Adrenal gland (tissue), 12 donors: ENCODE results near the gene SEMA6A. TPM values are rescaled to one million over a fixed set of nuclear protein-coding genes. Genes with fewer than 3 reads are reported as not detected.

Experiments
- DNase-seq, 7 donors: peaks; one replicate each; pipeline ENCODE4 v3.0.0-alpha.2; 2019 to 2020
- H3K27ac ChIP-seq, 5 donors: fragments of 200-600 bp; sonication (generic) in 4 of 5; 1 replicate in 3 of 5; 2 replicates in 2 of 5; pipeline versions ENCODE4 v1.5.1 to v1.8.0; 2016 to 2020; ENCODE audit warnings: mild to moderate bottlenecking in 1 of 5
- H3K27me3 ChIP-seq: fragments of 200-600 bp; 2 replicates; pipeline ENCODE4 v1.8.0; 2021
- H3K36me3 ChIP-seq, 2 donors: fragments of 200-600 bp; replicated peaks in 1 of 2; 1 replicate in 1 of 2; 2 replicates in 1 of 2; pipeline versions ENCODE4 v1.5.1 to v1.8.0; 2018 to 2022
- H3K4me1 ChIP-seq, 2 donors: fragments of 200-600 bp; replicated peaks in 1 of 2; 1 replicate in 1 of 2; 2 replicates in 1 of 2; pipeline versions ENCODE4 v1.5.1 to v1.8.0; 2018 to 2021
- H3K4me3 ChIP-seq, 4 donors: fragments of 200-600 bp; sonication (generic) in 3 of 4; one replicate each; pipeline ENCODE4 v1.5.1; 2016 to 2018
- H3K9me3 ChIP-seq, 3 donors: fragments of 200-600 bp; sonication (generic) in 1 of 3; replicated peaks in 1 of 3; 1 replicate in 2 of 3; 2 replicates in 1 of 3; pipeline versions ENCODE4 v1.5.1 to v1.8.0; 2016 to 2021
- POLR2A ChIP-seq, 2 donors: fragments of 450-650 bp; IDR thresholded peaks; one replicate each; pipeline ENCODE4 v1.6.1; 2017; ENCODE audit warnings: antibody characterized with exemption in 2 of 2, mild to moderate bottlenecking in 2 of 2, moderate library complexity in 1 of 2
- WGBS, 4 donors: extraction: QIAGEN DNeasy Blood & Tissue Kit in 2 of 4; methylation state at CpG; one replicate each; pipeline versions ENCODE4 v1.1.5 to v1.1.7; 2013 to 2017; 5-methylcytosine and 5-hydroxymethylcytosine counted together
- intact Hi-C, 2 donors: fragments of 100-400 bp; cut with DNase I; formaldehyde crosslinking; loops; one replicate each; pipeline versions ENCODE4 v1.14.1 to v1.15.0; 2022 to 2023
- polyA plus RNA-seq, 3 donors: library from polyadenylated mRNA; stranded (reverse); fragments of 200-250 nt in 2 of 3; fragments of 350-450 nt in 1 of 3; fragmentation: Illumina TruSeq in 1 of 3; extraction: RNeasy Lipid Tissue Mini Kit (QIAGEN cat#74804) in 1 of 3; gene quantifications; one replicate each; pipeline ENCODE4 v1.2.3, GENCODE V29; 2013 to 2014
- total RNA-seq, 9 donors: library from RNA; depleted of rRNA in 4 of 9; stranded (reverse); fragments of >200 nt in 4 of 9; fragments of 120-200 nt in 1 of 9; fragmentation: NEBNext Ultra II Directional in 1 of 9; extraction: Animal tissue kit (Norgen Biotek cat#: 25700) in 1 of 9; gene quantifications; one replicate each; pipeline versions ENCODE4 v1.1.0 to v1.2.4, GENCODE V29; 2013 to 2023
- TF ChIP-seq, protein P1 (sequence below), 6 experiments: fragments of 450-650 bp in 4 of 6; fragments of 200-600 bp in 2 of 6; sonication (generic) in 1 of 6; IDR thresholded peaks; 1 replicate in 5 of 6; 2 replicates in 1 of 6; pipeline versions ENCODE4 v1.5.1 to v1.8.0; 2016 to 2021; ENCODE audit warnings: antibody characterized with exemption in 6 of 6, mild to moderate bottlenecking in 2 of 6, moderate library complexity in 1 of 6
- donor health status: healthy with polysubstance abuse.
- donor health status: Bipolar disorder and iron deficiency.
- donor health status: DM: yes; HTN: yes; CAD: no.
- donor health status: DM: no; HTN: no; CAD: no.
- donor health status: DM: no; HTN: no; CAD: no.
- donor health status: DM: yes; HTN: yes; CAD: no.

The SEMA6A gene
- total and polyA plus RNA-seq, 12 donors: 55.1 to 182 (median 124) TPM

DNA sequence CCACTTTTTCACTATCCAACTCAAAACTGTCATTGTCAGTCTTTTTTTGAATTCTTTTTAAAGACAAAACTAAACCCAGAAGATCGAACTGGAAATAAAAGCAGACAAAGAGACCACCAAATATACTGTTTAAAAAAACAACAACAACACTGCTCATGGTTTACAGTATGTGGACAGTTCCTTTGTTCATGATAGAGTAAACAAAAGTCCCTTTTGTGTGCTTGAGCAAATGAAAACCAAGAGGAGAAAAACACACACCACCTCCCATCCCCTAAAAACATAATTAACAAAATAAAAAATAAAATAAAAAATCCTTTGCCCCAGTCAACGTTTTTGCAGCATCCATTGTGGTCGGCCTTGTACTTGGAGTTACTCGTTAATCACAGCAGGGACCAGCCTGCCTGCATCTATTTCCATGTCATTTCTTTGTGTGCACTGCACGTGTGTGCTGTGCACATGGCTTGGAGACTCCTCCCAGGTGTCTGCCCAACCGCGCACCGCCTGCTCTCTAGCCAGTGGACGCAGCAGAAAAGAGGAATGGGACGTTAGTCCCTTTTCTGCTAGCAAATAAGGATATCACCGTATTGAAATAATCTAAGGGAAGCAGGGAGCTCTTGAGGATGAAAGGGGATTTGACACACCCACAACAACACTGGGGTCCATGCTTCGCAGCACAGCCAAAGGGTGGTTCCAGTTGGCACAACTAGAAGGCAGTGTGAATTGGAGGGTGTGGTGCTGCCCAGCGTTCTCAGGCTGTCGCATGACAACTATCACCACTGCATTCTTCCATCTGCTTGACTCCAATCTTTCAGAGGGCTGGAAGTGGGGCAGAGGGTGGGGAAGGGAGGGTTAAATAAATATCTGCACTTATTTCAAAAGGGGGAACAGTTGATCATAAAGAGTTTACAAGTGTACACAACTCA is 130.0 kb downstream of the SEMA6A start:
- Histone ChIP-seq H3K4me1 (peaks cover 0 to 6% of the 10 kb centered on the region in 2 donors), H3K27me3 (no peaks in the 10 kb centered on the region), H3K27ac (no peak overlapping the region), H3K36me3 (peaks cover 0 to 36% of the 10 kb centered on the region in 2 donors), H3K9me3 (no peaks in the 10 kb centered on the region), H3K4me3 (no peak overlapping the region)
- DNase-seq: no peak
- intact Hi-C loops: loop anchor here in 1 of 2 donors (10.0 kb wide), 1 partner anchor 300 kb away; no protein-coding TSS in a partner anchor
- TF ChIP-seq, protein P1, sequence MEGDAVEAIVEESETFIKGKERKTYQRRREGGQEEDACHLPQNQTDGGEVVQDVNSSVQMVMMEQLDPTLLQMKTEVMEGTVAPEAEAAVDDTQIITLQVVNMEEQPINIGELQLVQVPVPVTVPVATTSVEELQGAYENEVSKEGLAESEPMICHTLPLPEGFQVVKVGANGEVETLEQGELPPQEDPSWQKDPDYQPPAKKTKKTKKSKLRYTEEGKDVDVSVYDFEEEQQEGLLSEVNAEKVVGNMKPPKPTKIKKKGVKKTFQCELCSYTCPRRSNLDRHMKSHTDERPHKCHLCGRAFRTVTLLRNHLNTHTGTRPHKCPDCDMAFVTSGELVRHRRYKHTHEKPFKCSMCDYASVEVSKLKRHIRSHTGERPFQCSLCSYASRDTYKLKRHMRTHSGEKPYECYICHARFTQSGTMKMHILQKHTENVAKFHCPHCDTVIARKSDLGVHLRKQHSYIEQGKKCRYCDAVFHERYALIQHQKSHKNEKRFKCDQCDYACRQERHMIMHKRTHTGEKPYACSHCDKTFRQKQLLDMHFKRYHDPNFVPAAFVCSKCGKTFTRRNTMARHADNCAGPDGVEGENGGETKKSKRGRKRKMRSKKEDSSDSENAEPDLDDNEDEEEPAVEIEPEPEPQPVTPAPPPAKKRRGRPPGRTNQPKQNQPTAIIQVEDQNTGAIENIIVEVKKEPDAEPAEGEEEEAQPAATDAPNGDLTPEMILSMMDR (IDR thresholded peaks at IDR 0.05): no peak
- TF ChIP-seq POLR2A (IDR thresholded peaks at IDR 0.05): no peak
- 76 to 83% (median 82%) methylated on average over 14 of the region's 14 CpGs for WGBS, 4 donors

DNA sequence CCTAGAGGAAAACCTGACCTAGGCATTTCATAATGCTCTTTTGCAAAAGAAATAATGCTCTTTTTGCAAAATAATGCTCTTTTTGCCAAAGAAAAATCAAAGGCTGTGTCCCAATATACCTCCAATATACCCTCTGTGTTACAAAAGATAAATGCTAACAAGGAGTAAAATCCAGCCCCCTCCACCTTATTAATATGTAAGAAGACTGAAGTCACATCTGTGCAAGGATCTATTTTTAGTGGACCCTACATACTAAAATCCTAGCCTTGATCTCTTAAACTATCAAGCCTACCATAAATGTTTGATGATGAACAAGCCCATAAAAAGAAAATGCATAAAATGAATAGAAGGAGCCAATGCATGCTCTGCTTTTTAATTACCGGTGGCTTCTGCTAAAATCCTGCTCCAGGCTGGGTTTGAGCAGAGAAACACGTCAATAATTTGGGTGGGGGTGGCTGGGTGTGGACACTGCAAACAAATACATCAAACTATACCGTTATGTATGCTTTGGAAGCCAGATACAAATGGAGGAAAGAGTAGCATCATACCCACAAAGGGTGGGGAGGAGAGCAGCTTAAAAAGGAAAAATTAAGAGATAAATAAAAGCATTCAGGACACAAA is 131.6 kb downstream of the SEMA6A start:
- 86 to 91% (median 89%) methylated on average over 3 of the region's 3 CpGs for WGBS, 4 donors
- Histone ChIP-seq H3K4me1 (peaks cover 0 to 6% of the 10 kb centered on the region in 2 donors), H3K27me3 (no peaks in the 10 kb centered on the region), H3K36me3 (peaks cover 0 to 32% of the 10 kb centered on the region in 2 donors), H3K27ac (no peak overlapping the region), H3K4me3 (no peak overlapping the region), H3K9me3 (no peaks in the 10 kb centered on the region)
- no peak for DNase-seq
- TF ChIP-seq, protein P1 (IDR thresholded peaks at IDR 0.05): no peak
- TF ChIP-seq POLR2A (IDR thresholded peaks at IDR 0.05): no peak
- intact Hi-C loops: loop anchor here in 1 of 2 donors (10.0 kb wide), 1 partner anchor 298 kb away; no protein-coding TSS in a partner anchor

DNA sequence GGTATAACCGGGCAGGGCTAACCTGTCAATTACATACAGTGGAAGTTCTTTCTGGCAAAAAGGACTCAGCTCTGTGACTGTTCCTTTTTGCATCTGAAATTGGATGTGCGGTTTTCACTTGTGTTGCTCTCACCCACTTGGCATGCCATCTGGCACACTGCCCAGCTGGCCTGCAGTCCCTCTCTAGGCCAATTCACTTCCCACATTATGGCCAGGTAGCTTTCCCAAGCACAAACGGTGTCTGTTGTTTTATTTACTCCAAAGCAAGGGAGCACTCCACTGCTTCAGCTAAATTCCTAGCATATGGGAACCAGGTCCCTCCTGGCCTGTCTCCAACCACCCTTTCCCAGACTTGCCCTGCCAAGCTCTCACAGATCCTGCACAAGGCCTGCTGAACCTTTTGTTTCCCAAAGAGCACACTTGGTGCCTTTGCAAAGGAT is 132.5 kb downstream of the SEMA6A start:
- H3K27ac ChIP-seq: no peak overlapping the region
- peaks cover 0 to 23% of the 10 kb centered on the region in 2 donors for H3K36me3 ChIP-seq
- TF ChIP-seq, protein P1 (IDR thresholded peaks at IDR 0.05): no peak
- no peak for TF ChIP-seq POLR2A (IDR thresholded peaks at IDR 0.05)
- H3K4me1 ChIP-seq: peaks cover 0 to 6% of the 10 kb centered on the region in 2 donors
- intact Hi-C loops: loop anchor here in 1 of 2 donors (10.0 kb wide), 1 partner anchor 297 kb away; no protein-coding TSS in a partner anchor
- no peaks in the 10 kb centered on the region for H3K27me3 ChIP-seq
- DNase-seq: peak; percentile 38 to 74 (median 58)
- no peak overlapping the region for H3K4me3 ChIP-seq
- no peaks in the 10 kb centered on the region for H3K9me3 ChIP-seq
- 42 to 54% (median 44%) methylated on average over 3 of the region's 3 CpGs for WGBS, 4 donors

DNA sequence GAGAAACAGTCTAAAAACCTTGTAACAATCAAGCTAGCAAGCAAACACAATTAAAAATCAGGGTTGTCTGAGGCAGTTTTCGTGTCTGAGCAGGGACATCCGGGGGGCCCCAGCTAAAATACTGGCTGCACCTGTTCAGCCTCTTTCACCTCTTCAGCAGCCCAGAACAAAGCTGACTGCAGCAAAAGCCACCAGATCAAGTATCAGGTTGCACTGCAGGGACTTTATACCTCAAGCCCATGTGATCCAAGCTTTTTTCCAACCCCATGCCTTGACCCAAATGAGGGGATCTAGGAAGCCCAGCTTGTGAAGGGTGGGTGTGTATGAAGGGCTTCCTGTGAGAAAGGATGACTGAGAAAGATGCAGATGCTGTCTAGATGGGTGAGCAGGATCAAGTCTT is 133.4 kb downstream of the SEMA6A start:
- 73 to 90% (median 76%) methylated on average over 2 of the region's 2 CpGs for WGBS, 4 donors
- Histone ChIP-seq H3K27me3 (no peaks in the 10 kb centered on the region), H3K4me1 (peaks cover 0 to 6% of the 10 kb centered on the region in 2 donors), H3K36me3 (peaks cover 0 to 14% of the 10 kb centered on the region in 2 donors), H3K27ac (no peak overlapping the region), H3K9me3 (no peaks in the 10 kb centered on the region), H3K4me3 (no peak overlapping the region)
- TF ChIP-seq, protein P1 (IDR thresholded peaks at IDR 0.05): no peak
- TF ChIP-seq POLR2A (IDR thresholded peaks at IDR 0.05): no peak
- intact Hi-C loops: loop anchor here in 1 of 2 donors (10.0 kb wide), 1 partner anchor 296 kb away; no protein-coding TSS in a partner anchor
- no peak for DNase-seq
